HEK293 (cell line): ENCODE data around the gene IGSF23.

Experiments
- CTCF ChIA-PET: fragments of 350-600 bp; formaldehyde crosslinking; extraction: SDS; loops from one replicate; lab custom pipeline; 2021; ENCODE audit warnings: antibody characterized with exemption; lab: Yijun Ruan, JAX
- POLR2A ChIA-PET: fragments of 300-600 bp; formaldehyde crosslinking; extraction: SDS; loops from one replicate; lab custom pipeline; 2020; ENCODE audit warnings: antibody characterized with exemption, inconsistent platforms; lab: Yijun Ruan, JAX
- H3K27ac ChIP-seq: fragments of 200-500 bp; sonication (Bioruptor generic); 2 replicates; pipeline ENCODE4 v1.5.1; 2014; ENCODE audit warnings: low read depth, low read length, control low read depth, inconsistent platforms; ENCODE audit errors: extremely low read depth
- H3K36me3 ChIP-seq, 2 experiments: fragments of 200-500 bp in 1 of 2; sonication (Bioruptor generic) in 1 of 2; 1 replicate in 1 of 2; 2 replicates in 1 of 2; pipeline ENCODE4 v1.5.1; 2014 to 2017; ENCODE audit warnings: inconsistent platforms in 2 of 2, low read length in 2 of 2; ENCODE audit not compliant: control insufficient read depth in 2 of 2, insufficient read depth in 1 of 2
- H3K4me1 ChIP-seq: fragments of 200-500 bp; sonication (Bioruptor generic); 2 replicates; pipeline ENCODE4 v1.5.1; 2014; ENCODE audit warnings: mild to moderate bottlenecking, low read length, inconsistent platforms; ENCODE audit not compliant: control insufficient read depth, insufficient read depth
- H3K4me3 ChIP-seq: 2 replicates; pipeline ENCODE4 v1.5.1; 2011; ENCODE audit warnings: low read depth, mild to moderate bottlenecking, control low read depth, low read length, moderate library complexity
- H3K9me3 ChIP-seq: fragments of 200-500 bp; sonication (Bioruptor generic); 2 replicates; pipeline ENCODE4 v1.5.1; 2014; ENCODE audit warnings: low read depth, low read length, inconsistent platforms; ENCODE audit not compliant: control insufficient read depth, insufficient read depth
- KLF10 ChIP-seq: fragments of 450-650 bp; IDR thresholded peaks from 2 replicates; pipeline ENCODE4 v1.5.1; 2018; ENCODE audit warnings: missing biosample characterization, mild to moderate bottlenecking, missing genetic modification characterization
- MEIS1 ChIP-seq: sonication (generic); formaldehyde crosslinking; IDR thresholded peaks from 2 replicates; pipeline ENCODE4 v1.8.1; 2022; ENCODE audit warnings: missing genetic modification reagents, mild to moderate bottlenecking, borderline replicate concordance
- OSR2 ChIP-seq: fragments of 450-650 bp; formaldehyde crosslinking; IDR thresholded peaks from 2 replicates; pipeline ENCODE4 v1.5.1; 2016; ENCODE audit warnings: missing biosample characterization, missing genetic modification characterization
- SETDB1 ChIP-seq: IDR thresholded peaks from one replicate; pipeline ENCODE4 v1.6.1; 2017; ENCODE audit warnings: mild to moderate bottlenecking, low read length, moderate library complexity, mixed read lengths; ENCODE audit not compliant: insufficient read length
- ZNF19 ChIP-seq: fragments of 450-650 bp; formaldehyde crosslinking; IDR thresholded peaks from 2 replicates; pipeline ENCODE4; 2016; ENCODE audit warnings: missing biosample characterization, missing genetic modification characterization, low read depth
- ZNF248 ChIP-seq: fragments of 450-650 bp; formaldehyde crosslinking; IDR thresholded peaks from 2 replicates; pipeline ENCODE4 v1.5.1; 2017; ENCODE audit warnings: missing biosample characterization, missing genetic modification characterization
- ZNF311 ChIP-seq: fragments of 450-650 bp; formaldehyde crosslinking; IDR thresholded peaks from 2 replicates; pipeline ENCODE4 v1.5.1; 2017; ENCODE audit warnings: missing biosample characterization, missing genetic modification characterization, borderline replicate concordance
- ZNF473 ChIP-seq: fragments of 450-650 bp; formaldehyde crosslinking; IDR thresholded peaks from 2 replicates; pipeline ENCODE4 v1.5.1; 2017; ENCODE audit warnings: missing biosample characterization, missing genetic modification characterization
- ZNF529 ChIP-seq: fragments of 450-650 bp; formaldehyde crosslinking; IDR thresholded peaks from 2 replicates; pipeline ENCODE4 v1.5.1; 2017; ENCODE audit warnings: missing genetic modification characterization, missing biosample characterization; ENCODE audit not compliant: insufficient replicate concordance
- ZNF585B ChIP-seq: fragments of 450-650 bp; formaldehyde crosslinking; IDR thresholded peaks from 2 replicates; pipeline ENCODE4 v1.5.1; 2016; ENCODE audit warnings: missing biosample characterization, missing genetic modification characterization
- ZNF623 ChIP-seq: fragments of 450-650 bp; formaldehyde crosslinking; IDR thresholded peaks from 2 replicates; pipeline ENCODE4 v1.5.1; 2016; ENCODE audit warnings: missing biosample characterization, missing genetic modification characterization
- ZNF785 ChIP-seq: fragments of 450-650 bp; formaldehyde crosslinking; IDR thresholded peaks from 2 replicates; pipeline ENCODE4 v1.5.1; 2016; ENCODE audit warnings: missing biosample characterization, missing genetic modification characterization
- ZXDB ChIP-seq: fragments of 450-650 bp; formaldehyde crosslinking; IDR thresholded peaks from 2 replicates; pipeline ENCODE4 v1.5.1; 2016; ENCODE audit warnings: missing biosample characterization, missing genetic modification characterization
- TF ChIP-seq, protein P1 (sequence below): fragments of 450-650 bp; formaldehyde crosslinking; IDR thresholded peaks from 2 replicates; pipeline ENCODE4 v1.5.1; 2016; ENCODE audit warnings: missing biosample characterization, missing genetic modification characterization
- TF ChIP-seq, protein P2 (sequence below): fragments of 450-650 bp; formaldehyde crosslinking; IDR thresholded peaks from 2 replicates; pipeline ENCODE4 v1.5.1; 2016; ENCODE audit warnings: missing biosample characterization, missing genetic modification characterization, low read depth
- TF ChIP-seq, protein P3 (sequence below): fragments of 450-650 bp; formaldehyde crosslinking; IDR thresholded peaks from 2 replicates; pipeline ENCODE4 v1.5.1; 2016; ENCODE audit warnings: missing biosample characterization, missing genetic modification characterization, borderline replicate concordance
- TF ChIP-seq, protein P4 (sequence below): fragments of 450-650 bp; formaldehyde crosslinking; IDR thresholded peaks from 2 replicates; pipeline ENCODE4 v1.5.1; 2016; ENCODE audit warnings: missing biosample characterization, missing genetic modification characterization

Gene IGSF23

DNA sequence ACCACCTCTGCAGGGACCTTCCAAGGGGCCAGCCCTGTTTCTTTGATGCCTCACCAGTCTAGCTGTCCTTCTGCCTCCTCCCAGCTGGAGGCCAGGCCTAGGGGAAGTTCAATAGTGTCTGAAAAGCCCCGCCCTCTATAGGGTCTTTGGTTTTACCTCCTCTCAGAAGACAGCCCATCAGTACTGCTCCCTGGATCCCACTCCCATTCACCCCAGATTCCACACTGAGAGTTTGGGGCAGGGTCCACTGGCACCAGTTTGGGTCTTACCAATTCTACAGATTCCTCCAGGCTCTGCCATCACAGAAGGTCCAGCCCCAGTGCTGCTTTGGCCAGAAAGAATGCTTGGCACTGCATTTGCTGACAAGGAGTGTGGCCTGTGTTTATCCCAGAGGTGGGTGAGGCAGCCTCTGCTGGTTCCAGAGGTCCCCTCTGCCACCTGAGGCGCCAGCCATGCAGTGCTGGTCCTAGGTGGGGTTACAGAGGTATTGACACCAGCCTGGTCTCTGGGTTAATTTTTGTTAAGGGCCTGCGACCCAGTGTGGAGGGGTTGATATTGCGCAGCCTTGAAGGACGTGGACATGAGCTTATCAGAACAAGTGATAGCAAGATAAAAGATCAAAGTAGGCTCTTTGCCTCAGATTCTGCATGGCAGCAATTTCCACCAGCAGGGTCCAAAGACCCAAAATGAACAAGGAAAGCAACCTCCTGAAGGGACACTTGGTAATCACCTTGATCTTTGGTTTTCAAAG lies 41.4 kb upstream of the IGSF23 start:
- H3K9me3 ChIP-seq: no peaks in the 10 kb centered on the region
- no peak overlapping the region for H3K27ac ChIP-seq
- TF ChIP-seq OSR2 (no peak), ZXDB (no peak), MEIS1 (no peak), ZNF785 (tag by site-specific recombination) (no peak), SETDB1 (no peak), KLF10 (tag by site-specific recombination) (no peak), ZNF19 (no peak), ZNF585B (no peak), ZNF529 (tag by site-specific recombination) (no peak), ZNF311 (no peak), ZNF623 (tag by site-specific recombination) (no peak), ZNF473 (tag by site-specific recombination) (no peak), ZNF248 (no peak)
- TF ChIP-seq, protein P1, sequence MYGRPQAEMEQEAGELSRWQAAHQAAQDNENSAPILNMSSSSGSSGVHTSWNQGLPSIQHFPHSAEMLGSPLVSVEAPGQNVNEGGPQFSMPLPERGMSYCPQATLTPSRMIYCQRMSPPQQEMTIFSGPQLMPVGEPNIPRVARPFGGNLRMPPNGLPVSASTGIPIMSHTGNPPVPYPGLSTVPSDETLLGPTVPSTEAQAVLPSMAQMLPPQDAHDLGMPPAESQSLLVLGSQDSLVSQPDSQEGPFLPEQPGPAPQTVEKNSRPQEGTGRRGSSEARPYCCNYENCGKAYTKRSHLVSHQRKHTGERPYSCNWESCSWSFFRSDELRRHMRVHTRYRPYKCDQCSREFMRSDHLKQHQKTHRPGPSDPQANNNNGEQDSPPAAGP: no peak
- TF ChIP-seq, protein P2, sequence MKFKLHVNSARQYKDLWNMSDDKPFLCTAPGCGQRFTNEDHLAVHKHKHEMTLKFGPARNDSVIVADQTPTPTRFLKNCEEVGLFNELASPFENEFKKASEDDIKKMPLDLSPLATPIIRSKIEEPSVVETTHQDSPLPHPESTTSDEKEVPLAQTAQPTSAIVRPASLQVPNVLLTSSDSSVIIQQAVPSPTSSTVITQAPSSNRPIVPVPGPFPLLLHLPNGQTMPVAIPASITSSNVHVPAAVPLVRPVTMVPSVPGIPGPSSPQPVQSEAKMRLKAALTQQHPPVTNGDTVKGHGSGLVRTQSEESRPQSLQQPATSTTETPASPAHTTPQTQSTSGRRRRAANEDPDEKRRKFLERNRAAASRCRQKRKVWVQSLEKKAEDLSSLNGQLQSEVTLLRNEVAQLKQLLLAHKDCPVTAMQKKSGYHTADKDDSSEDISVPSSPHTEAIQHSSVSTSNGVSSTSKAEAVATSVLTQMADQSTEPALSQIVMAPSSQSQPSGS (tag by site-specific recombination): no peak
- TF ChIP-seq, protein P3, sequence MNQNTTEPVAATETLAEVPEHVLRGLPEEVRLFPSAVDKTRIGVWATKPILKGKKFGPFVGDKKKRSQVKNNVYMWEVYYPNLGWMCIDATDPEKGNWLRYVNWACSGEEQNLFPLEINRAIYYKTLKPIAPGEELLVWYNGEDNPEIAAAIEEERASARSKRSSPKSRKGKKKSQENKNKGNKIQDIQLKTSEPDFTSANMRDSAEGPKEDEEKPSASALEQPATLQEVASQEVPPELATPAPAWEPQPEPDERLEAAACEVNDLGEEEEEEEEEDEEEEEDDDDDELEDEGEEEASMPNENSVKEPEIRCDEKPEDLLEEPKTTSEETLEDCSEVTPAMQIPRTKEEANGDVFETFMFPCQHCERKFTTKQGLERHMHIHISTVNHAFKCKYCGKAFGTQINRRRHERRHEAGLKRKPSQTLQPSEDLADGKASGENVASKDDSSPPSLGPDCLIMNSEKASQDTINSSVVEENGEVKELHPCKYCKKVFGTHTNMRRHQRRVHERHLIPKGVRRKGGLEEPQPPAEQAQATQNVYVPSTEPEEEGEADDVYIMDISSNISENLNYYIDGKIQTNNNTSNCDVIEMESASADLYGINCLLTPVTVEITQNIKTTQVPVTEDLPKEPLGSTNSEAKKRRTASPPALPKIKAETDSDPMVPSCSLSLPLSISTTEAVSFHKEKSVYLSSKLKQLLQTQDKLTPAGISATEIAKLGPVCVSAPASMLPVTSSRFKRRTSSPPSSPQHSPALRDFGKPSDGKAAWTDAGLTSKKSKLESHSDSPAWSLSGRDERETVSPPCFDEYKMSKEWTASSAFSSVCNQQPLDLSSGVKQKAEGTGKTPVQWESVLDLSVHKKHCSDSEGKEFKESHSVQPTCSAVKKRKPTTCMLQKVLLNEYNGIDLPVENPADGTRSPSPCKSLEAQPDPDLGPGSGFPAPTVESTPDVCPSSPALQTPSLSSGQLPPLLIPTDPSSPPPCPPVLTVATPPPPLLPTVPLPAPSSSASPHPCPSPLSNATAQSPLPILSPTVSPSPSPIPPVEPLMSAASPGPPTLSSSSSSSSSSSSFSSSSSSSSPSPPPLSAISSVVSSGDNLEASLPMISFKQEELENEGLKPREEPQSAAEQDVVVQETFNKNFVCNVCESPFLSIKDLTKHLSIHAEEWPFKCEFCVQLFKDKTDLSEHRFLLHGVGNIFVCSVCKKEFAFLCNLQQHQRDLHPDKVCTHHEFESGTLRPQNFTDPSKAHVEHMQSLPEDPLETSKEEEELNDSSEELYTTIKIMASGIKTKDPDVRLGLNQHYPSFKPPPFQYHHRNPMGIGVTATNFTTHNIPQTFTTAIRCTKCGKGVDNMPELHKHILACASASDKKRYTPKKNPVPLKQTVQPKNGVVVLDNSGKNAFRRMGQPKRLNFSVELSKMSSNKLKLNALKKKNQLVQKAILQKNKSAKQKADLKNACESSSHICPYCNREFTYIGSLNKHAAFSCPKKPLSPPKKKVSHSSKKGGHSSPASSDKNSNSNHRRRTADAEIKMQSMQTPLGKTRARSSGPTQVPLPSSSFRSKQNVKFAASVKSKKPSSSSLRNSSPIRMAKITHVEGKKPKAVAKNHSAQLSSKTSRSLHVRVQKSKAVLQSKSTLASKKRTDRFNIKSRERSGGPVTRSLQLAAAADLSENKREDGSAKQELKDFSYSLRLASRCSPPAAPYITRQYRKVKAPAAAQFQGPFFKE (tag by site-specific recombination): no peak
- TF ChIP-seq, protein P4, sequence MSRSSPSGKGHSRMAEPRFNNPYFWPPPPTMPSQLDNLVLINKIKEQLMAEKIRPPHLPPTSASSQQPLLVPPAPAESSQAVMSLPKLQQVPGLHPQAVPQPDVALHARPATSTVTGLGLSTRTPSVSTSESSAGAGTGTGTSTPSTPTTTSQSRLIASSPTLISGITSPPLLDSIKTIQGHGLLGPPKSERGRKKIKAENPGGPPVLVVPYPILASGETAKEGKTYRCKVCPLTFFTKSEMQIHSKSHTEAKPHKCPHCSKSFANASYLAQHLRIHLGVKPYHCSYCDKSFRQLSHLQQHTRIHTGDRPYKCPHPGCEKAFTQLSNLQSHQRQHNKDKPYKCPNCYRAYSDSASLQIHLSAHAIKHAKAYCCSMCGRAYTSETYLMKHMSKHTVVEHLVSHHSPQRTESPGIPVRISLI (tag by site-specific recombination): no peak
- ChIA-PET POLR2A (interaction anchor here (1.5 kb wide), 1 partner anchor 72 kb away, joined by 4 read pairs; the partner anchor contains the start of gene ZNF180), CTCF (interaction anchor here (0.7 to 2.9 kb wide), 25 partner anchors 10 to 380 kb away, joined by 3 to 52 read pairs (median 7); partner anchors contain the start of gene IGSF23)
- H3K36me3 ChIP-seq: no peaks in the 10 kb centered on the region
- no peak overlapping the region for H3K4me3 ChIP-seq
- H3K4me1 ChIP-seq: no peaks in the 10 kb centered on the region
